ENCODE measurements around the gene OTOP2. TPM values are rescaled to one million over a fixed set of nuclear protein-coding genes. Genes with fewer than 3 reads are reported as not detected.
A peak's percentile ranks its signal among the peaks of the same experiment; 100 is the strongest.

The OTOP2 gene
- polyA plus RNA-seq, 3 donors = 0.05 TPM; not detected in 2

DNA sequence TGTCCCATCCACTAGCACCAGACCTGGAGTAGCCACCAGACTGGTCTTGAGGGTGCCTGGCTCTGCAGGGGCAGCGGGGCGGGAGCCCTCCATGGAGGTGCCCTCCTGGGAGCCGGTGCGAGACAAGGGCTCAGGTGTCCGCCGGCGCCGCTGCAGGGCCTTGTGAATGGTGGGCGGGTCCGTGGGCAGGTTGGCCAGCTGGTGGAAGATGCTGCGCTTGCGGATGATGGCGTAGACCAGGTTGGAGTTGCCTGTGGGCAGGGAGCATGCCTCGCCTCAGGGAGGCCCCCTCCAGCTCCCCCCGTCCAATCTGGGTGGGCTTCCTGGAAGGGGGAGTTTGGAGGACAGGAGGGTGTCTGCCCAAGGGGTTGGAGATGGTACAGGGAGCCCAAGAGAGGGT, 30.0 kb downstream of the OTOP2 start:
- no peaks in the 10 kb centered on the region for H4K20me1 ChIP-seq (ENCODE audit: insufficient read depth, low read length)
- 97% methylated on average over 13 of the region's 15 CpGs for WGBS (ENCODE audit: insufficient coverage)
- no peak overlapping the region for H3K9ac ChIP-seq (ENCODE audit: insufficient read depth, low read length, poor library complexity, severe bottlenecking)

DNA sequence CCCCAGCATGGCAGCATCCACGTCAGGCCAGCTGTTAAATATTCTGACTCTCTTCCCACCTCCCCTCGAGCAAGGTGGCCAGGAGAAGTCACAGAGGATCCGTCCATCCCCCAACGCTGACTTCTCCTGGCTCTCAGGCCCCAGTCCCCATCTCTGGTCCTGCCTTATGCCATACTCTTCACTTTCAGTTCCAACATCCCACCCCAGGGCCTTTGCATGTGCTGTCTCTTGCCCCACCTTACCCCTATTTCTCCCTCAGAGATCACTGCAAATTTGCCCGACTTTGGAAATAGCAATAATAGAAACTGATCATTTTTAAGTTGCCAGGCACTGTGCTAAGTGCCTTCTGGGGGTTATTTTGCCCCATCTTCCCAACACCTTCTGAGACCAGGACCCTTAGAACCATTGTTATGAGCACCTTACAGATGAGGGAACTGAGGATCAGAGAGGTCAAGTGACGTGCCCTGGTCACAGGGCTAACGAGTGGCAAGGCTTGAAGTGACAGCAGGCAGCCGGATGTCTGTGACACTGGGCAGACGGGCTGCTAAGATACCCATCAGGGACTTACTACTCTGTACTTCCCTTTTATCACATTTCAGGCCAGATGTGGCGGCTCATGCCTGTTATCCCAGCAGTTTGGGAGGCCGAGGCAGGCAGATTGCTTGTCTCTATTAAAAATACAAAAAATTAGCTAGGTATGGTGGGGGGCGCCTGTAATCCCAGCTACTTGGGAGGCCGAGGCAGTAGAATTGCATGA, 30.8 kb downstream of the OTOP2 start:
- WGBS (ENCODE audit: insufficient coverage) = 46% methylated on average over 6 of the region's 13 CpGs
- H2AFZ ChIP-seq (ENCODE audit: insufficient read depth, low read depth, low read length, poor library complexity, severe bottlenecking) = no peak overlapping the region
- H3K27ac Mint-ChIP-seq = peak overlapping the region in 2 of 7 donors; percentile 41 to 50
- H3K27ac ChIP-seq (ENCODE audit: low read depth in 1 of 2, low read length in 2 of 2) = no peak overlapping the region
- intact Hi-C loops (cut with micrococcal nuclease) = loop anchor here in 1 of 2 donors (10.0 kb wide), 1 partner anchor 210 kb away; the partner anchor contains the start of gene NHERF1
- TF ChIP-seq, protein P1, sequence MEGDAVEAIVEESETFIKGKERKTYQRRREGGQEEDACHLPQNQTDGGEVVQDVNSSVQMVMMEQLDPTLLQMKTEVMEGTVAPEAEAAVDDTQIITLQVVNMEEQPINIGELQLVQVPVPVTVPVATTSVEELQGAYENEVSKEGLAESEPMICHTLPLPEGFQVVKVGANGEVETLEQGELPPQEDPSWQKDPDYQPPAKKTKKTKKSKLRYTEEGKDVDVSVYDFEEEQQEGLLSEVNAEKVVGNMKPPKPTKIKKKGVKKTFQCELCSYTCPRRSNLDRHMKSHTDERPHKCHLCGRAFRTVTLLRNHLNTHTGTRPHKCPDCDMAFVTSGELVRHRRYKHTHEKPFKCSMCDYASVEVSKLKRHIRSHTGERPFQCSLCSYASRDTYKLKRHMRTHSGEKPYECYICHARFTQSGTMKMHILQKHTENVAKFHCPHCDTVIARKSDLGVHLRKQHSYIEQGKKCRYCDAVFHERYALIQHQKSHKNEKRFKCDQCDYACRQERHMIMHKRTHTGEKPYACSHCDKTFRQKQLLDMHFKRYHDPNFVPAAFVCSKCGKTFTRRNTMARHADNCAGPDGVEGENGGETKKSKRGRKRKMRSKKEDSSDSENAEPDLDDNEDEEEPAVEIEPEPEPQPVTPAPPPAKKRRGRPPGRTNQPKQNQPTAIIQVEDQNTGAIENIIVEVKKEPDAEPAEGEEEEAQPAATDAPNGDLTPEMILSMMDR (IDR thresholded peaks at IDR 0.05) = no peak
- peaks cover 0 to 11% of the 10 kb centered on the region in 2 donors for H3K27me3 ChIP-seq (ENCODE audit: control insufficient read depth in 2 of 2, insufficient read depth in 2 of 2, low read length in 2 of 2)
- H3K9me3 ChIP-seq (replicated peaks in 1 of 2; ENCODE audit: control insufficient read depth in 1 of 2, insufficient read depth in 1 of 2, low read length in 2 of 2) = peaks cover 5 to 12% of the 10 kb centered on the region in 2 donors
- H3K9me3 Mint-ChIP-seq = peaks cover 4 to 14% (median 13%) of the 10 kb centered on the region in 7 donors
- H3K27me3 Mint-ChIP-seq (ENCODE audit: low read depth in 3 of 3) = peaks cover 10 to 33% (median 18%) of the 10 kb centered on the region in 3 donors
- H3K4me3 ChIP-seq (replicated peaks in 1 of 3; ENCODE audit: low read depth in 2 of 3, low read length in 3 of 3) = no peak overlapping the region
- no peak overlapping the region for H3K9ac ChIP-seq (ENCODE audit: insufficient read depth, low read length, poor library complexity, severe bottlenecking)
- DNase-seq = no peak
- H4K20me1 ChIP-seq (ENCODE audit: insufficient read depth, low read length) = no peaks in the 10 kb centered on the region
- H3K36me3 ChIP-seq (replicated peaks in 1 of 2; ENCODE audit: control insufficient read depth in 1 of 2, insufficient read depth in 2 of 2, low read length in 2 of 2) = no peaks in the 10 kb centered on the region
- H3K4me1 Mint-ChIP-seq = peaks cover 6% of the 10 kb centered on the region
- no peaks in the 10 kb centered on the region for H3K79me2 ChIP-seq (ENCODE audit: insufficient read depth, low read length)
- no peaks in the 10 kb centered on the region for H3K36me3 Mint-ChIP-seq
- H3K4me3 Mint-ChIP-seq = no peak overlapping the region
- H3K4me2 ChIP-seq (replicated peaks; ENCODE audit: extremely low read depth, low read length, poor library complexity, severe bottlenecking) = no peak overlapping the region
- H3K4me1 ChIP-seq (ENCODE audit: control insufficient read depth in 1 of 2, insufficient read depth in 2 of 2, low read length in 2 of 2) = no peaks in the 10 kb centered on the region

More for the DNA sequence above, 30.0 kb downstream of the OTOP2 start:
- no peak for DNase-seq
- no peak overlapping the region for H3K4me3 ChIP-seq (replicated peaks in 1 of 3; ENCODE audit: low read depth in 2 of 3, low read length in 3 of 3)
- intact Hi-C loops (cut with micrococcal nuclease) = loop anchor here in 1 of 2 donors (10.0 kb wide), 1 partner anchor 209 kb away; the partner anchor contains the start of gene NHERF1
- Mint-ChIP-seq H3K27ac (peak overlapping the region in 1 of 7 donors; percentile 51), H3K27me3 (ENCODE audit: low read depth in 3 of 3) (peaks cover 6 to 27% (median 17%) of the 10 kb centered on the region in 3 donors), H3K9me3 (peaks cover 4 to 14% (median 13%) of the 10 kb centered on the region in 7 donors), H3K4me1 (peaks cover 6% of the 10 kb centered on the region), H3K4me3 (no peak overlapping the region), H3K36me3 (no peaks in the 10 kb centered on the region)
- TF ChIP-seq, protein P1 (IDR thresholded peaks at IDR 0.05) = no peak
- H3K27ac ChIP-seq (ENCODE audit: low read depth in 1 of 2, low read length in 2 of 2) = no peak overlapping the region
- H3K79me2 ChIP-seq (ENCODE audit: insufficient read depth, low read length) = no peaks in the 10 kb centered on the region
- H3K9me3 ChIP-seq (replicated peaks in 1 of 2; ENCODE audit: control insufficient read depth in 1 of 2, insufficient read depth in 1 of 2, low read length in 2 of 2) = peaks cover 5 to 12% of the 10 kb centered on the region in 2 donors
- no peak overlapping the region for H3K4me2 ChIP-seq (replicated peaks; ENCODE audit: extremely low read depth, low read length, poor library complexity, severe bottlenecking)
- H3K4me1 ChIP-seq (ENCODE audit: control insufficient read depth in 1 of 2, insufficient read depth in 2 of 2, low read length in 2 of 2) = no peaks in the 10 kb centered on the region
- no peaks in the 10 kb centered on the region for H3K36me3 ChIP-seq (replicated peaks in 1 of 2; ENCODE audit: control insufficient read depth in 1 of 2, insufficient read depth in 2 of 2, low read length in 2 of 2)
- H2AFZ ChIP-seq (ENCODE audit: insufficient read depth, low read depth, low read length, poor library complexity, severe bottlenecking) = no peak overlapping the region
- H3K27me3 ChIP-seq (ENCODE audit: control insufficient read depth in 2 of 2, insufficient read depth in 2 of 2, low read length in 2 of 2) = peaks cover 0 to 9% of the 10 kb centered on the region in 2 donors
